ENCODE results near the gene MTMR4.

The MTMR4 gene

DNA sequence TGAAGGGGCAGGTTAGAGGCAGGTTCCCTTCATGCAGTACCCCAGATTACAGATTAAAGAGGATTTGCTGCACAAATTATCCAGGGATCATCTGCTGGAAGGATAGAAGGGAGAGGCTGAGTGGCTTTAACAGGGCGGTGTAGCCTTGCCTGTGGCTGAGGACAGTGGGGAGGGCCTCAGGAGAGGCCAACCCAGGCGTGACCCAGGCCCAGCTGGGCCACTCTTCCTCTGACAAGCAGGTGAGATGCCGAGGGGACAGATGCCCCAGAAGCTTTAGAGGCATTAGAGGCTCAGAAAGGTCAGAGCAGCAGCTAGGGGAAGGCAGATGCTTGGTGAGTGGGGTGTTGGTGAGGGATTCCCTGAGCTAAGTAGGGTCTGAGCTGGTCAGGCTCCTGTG, 18.1 kb upstream of the MTMR4 start:
- Mint-ChIP-seq H3K4me3 (no peak overlapping the region), H3K27ac (no peak overlapping the region), H3K27me3 (peaks cover 85% of the 10 kb centered on the region), H3K36me3 (no peaks in the 10 kb centered on the region), H3K4me1 (peaks cover 5% of the 10 kb centered on the region), H3K9me3 (no peaks in the 10 kb centered on the region)
- CTCF ChIA-PET, result no interaction called here
- DNase-seq, result no peak

DNA sequence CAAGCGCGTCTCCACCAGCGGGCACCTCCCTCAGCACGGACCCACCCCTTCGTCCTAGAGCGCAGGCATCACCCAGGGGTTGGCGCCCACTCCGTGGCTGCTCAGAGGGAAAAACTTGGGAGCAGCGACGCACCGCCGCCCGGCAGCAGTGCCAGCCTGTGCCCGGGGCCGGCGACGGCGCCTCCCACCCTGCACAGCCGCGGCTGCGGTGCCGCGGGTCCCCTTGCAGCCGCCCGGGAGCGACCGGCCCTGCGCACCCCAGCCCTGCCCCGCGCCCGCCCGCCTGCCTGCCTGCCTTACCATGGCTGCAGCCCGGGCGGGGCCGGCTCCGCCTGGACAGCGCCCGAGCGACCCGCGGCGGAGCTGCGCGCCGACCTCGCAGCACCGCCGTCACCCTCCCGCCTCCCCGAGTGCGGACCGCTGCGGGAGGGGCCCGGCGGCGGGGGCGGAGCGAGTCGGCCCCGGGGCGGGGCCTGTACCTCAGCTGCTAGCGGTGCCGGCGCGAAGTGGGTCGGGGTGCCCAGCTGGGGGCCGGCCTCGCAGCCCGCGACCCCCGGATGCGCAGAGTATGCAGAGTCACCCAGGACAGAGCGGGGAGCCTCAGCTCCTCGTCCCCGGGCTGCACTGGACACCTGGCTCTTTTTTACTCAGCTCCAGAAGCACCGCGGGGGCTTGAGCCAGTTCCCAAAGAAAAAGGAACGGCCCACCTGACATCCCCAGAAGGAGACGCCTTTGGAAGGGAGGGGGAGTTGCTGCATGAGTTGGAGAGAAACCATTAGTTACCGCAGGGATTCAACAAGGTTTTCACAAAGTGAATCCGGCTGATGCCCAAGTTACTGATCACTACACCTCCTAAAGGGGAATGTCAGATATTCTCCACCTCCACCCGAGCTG, 17.5 kb upstream of the MTMR4 start:
- H3K9me3 Mint-ChIP-seq, result no peaks in the 10 kb centered on the region
- peak; percentile 79 for DNase-seq
- CTCF ChIA-PET, result no interaction called here
- no peaks in the 10 kb centered on the region for H3K36me3 Mint-ChIP-seq
- no peak overlapping the region for H3K27ac Mint-ChIP-seq
- peak overlapping the region; percentile 54 for H3K4me3 Mint-ChIP-seq
- peaks cover 11% of the 10 kb centered on the region for H3K4me1 Mint-ChIP-seq
- H3K27me3 Mint-ChIP-seq, result peaks cover 87% of the 10 kb centered on the region

DNA sequence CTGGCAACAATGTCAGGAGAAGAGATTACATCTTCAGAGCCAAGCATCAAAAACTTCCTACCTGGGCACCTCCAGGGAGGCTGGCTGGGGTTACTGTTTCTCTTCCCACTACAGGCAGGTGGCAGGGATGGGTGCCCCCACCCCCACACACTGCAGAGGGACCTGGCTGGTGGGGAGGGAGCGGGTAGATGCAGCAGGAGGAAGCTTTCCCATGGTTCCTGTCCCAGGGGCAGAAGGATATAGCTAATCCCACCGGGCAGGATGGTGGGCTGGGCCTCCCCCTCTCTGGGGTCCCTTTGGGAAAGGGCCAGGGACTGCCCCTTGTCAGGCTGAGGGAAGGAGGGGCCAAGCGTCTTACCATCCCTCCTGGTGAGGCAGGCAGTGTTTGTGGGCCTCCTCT, 16.7 kb upstream of the MTMR4 start:
- no peak for DNase-seq
- Mint-ChIP-seq H3K4me1 (peaks cover 17% of the 10 kb centered on the region), H3K36me3 (no peaks in the 10 kb centered on the region), H3K9me3 (no peaks in the 10 kb centered on the region), H3K4me3 (peak overlapping the region; percentile 32), H3K27ac (no peak overlapping the region), H3K27me3 (peaks cover 82% of the 10 kb centered on the region)
- CTCF ChIA-PET, result no interaction called here

DNA sequence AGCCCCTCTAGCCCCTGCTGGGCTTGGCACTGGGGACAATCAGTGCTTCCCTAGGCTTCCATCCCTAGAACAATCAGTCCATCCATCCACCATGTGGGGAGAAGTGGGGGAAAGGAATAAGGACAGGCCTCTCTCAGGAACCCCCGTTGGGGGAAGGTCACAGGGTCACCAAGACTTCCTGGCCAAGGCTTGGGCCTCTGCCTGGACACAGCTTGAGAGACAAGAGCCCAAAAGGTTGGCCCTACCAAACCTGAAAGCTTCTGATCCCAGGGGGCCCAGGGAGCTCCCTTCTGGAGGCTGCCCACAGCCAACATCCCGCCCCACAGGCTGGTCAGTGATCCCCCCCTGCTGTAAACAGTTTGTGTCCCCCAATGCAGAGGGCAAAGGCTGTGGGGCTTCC, 16.2 kb upstream of the MTMR4 start:
- Mint-ChIP-seq H3K27me3 (peaks cover 78% of the 10 kb centered on the region), H3K36me3 (no peaks in the 10 kb centered on the region), H3K9me3 (no peaks in the 10 kb centered on the region), H3K4me3 (peak overlapping the region; percentile 32), H3K27ac (no peak overlapping the region), H3K4me1 (peaks cover 17% of the 10 kb centered on the region)
- CTCF ChIA-PET, result no interaction called here
- DNase-seq, result no peak

DNA sequence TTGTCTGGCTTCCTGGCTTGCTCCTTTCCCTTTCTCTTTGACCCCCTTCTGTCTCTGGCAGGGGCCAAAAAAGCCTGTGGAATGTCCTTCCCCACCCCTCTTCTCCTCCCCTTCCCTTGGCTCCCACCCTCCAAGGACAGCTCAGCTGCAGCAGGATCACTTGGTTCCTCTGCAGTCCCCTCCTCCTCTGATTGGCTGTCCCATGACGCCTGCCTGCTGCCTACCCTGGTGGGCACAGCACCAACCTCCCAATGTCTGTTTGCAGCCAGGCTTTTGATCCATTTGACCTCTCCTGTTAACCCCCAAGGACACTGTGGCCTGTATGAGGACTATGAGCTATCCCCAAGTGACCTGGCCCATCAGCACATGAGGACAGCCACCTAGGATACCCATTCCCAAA, 14.8 kb upstream of the MTMR4 start:
- Mint-ChIP-seq H3K27me3 (peaks cover 66% of the 10 kb centered on the region), H3K4me1 (peaks cover 17% of the 10 kb centered on the region), H3K27ac (no peak overlapping the region), H3K36me3 (no peaks in the 10 kb centered on the region), H3K4me3 (no peak overlapping the region), H3K9me3 (no peaks in the 10 kb centered on the region)
- CTCF ChIA-PET, result interaction anchor here (2.3 kb wide), 1 partner anchor 10 kb away, joined by 15 read pairs; no protein-coding TSS in a partner anchor
- no peak for DNase-seq

DNA sequence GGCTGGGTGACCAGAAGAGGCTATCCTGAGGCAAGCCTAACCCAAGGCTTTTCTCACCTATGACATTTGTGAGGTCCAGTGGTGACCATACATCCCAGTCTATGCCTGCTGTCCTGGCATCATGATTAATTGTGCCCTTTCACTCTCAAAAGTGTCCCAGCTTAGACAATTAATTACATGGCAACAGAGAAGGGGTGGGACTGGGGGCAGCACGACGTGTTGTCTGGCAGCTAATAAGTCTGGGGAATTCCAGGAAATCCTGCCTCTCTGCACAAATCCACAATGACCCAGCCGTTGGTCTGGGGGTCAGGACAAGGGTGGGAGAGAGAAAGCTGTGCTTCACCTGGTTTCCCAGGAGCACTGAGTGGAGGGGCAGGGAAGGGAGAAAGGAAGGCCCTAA, 14.0 kb upstream of the MTMR4 start:
- Mint-ChIP-seq H3K4me3 (no peak overlapping the region), H3K27me3 (peaks cover 58% of the 10 kb centered on the region), H3K4me1 (peaks cover 17% of the 10 kb centered on the region), H3K9me3 (no peaks in the 10 kb centered on the region), H3K27ac (no peak overlapping the region), H3K36me3 (no peaks in the 10 kb centered on the region)
- no peak for DNase-seq
- CTCF ChIA-PET, result interaction anchor here (1.3 to 2.3 kb wide), 3 partner anchors 9 to 228 kb away, joined by 3 to 15 read pairs (median 8); no protein-coding TSS in a partner anchor

DNA sequence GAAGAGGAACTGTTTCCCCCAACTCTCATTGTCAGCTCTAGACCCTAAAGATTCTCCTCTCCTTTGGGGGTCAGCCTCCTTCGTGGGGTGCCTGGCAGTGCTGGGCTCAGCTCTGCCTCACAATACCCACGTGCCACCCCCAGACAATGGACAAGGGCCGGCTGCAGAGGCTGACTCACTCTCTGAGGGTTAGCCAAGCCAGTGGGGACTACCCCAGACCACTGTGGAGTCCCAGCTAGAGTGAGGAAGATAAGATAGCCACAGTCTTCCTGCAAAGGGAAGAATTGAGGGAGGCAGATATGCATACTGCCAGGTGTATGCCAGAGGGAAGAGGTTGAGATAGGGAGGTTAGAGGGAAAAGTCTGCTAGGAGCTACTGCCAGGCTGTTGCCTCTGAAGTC, 13.5 kb upstream of the MTMR4 start:
- no peak overlapping the region for H3K27ac Mint-ChIP-seq
- CTCF ChIA-PET, result interaction anchor here (0.9 to 2.3 kb wide), 7 partner anchors 8 to 476 kb away, joined by 3 to 15 read pairs (median 5); no protein-coding TSS in a partner anchor
- peaks cover 53% of the 10 kb centered on the region for H3K27me3 Mint-ChIP-seq
- no peaks in the 10 kb centered on the region for H3K36me3 Mint-ChIP-seq
- no peaks in the 10 kb centered on the region for H3K9me3 Mint-ChIP-seq
- H3K4me3 Mint-ChIP-seq, result no peak overlapping the region
- H3K4me1 Mint-ChIP-seq, result peaks cover 17% of the 10 kb centered on the region
- DNase-seq, result no peak

DNA sequence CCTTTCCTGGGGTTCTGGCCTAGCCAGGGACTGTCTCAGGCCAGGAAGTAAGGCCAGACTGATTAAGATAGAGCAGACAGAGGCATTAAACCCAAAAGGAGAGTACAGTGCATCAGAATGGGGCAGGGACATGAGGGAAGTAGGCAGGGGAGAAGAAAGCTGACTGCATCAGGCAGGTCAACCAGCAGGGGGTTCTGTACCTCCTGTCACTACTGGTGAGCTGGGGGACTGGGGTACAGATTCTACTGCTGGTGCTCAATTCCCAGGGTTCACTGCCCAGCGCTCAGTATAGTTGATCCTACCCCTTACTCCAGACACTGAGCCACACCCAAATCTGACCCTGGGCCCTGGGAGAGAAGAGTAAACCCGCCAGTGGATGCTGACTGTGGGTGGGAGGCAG, 12.9 kb upstream of the MTMR4 start:
- DNase-seq, result peak; percentile 35
- Mint-ChIP-seq H3K9me3 (no peaks in the 10 kb centered on the region), H3K4me1 (peaks cover 15% of the 10 kb centered on the region), H3K4me3 (no peak overlapping the region), H3K27ac (peak overlapping the region; percentile 72), H3K36me3 (no peaks in the 10 kb centered on the region), H3K27me3 (peaks cover 46% of the 10 kb centered on the region)
- CTCF ChIA-PET, result interaction anchor here (0.9 to 2.0 kb wide), 6 partner anchors 9 to 477 kb away, joined by 3 to 9 read pairs (median 4); no protein-coding TSS in a partner anchor

DNA sequence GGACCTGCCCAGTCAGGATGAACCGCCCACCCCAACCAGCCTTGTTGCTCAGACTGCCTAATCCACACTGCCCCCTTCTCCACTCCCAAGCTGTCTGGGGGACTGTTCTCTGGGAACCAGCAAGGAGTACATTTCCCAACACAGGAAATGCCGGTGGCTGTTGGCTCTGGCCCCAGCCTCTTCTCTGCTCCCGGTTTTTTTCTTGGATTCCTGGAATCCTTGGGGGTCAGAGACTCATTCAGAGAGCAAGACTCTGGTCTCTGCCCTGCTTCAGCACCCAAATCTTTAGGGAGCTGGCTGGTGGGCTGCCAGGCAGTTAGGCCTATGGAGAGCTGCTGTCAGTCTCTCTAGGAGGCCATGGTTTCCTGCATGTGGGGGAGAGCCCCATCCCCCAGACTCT, 10.8 kb upstream of the MTMR4 start:
- CTCF ChIA-PET, result no interaction called here
- Mint-ChIP-seq H3K27me3 (peaks cover 34% of the 10 kb centered on the region), H3K9me3 (no peaks in the 10 kb centered on the region), H3K36me3 (no peaks in the 10 kb centered on the region), H3K4me1 (peaks cover 17% of the 10 kb centered on the region), H3K27ac (no peak overlapping the region), H3K4me3 (no peak overlapping the region)
- no peak for DNase-seq

DNA sequence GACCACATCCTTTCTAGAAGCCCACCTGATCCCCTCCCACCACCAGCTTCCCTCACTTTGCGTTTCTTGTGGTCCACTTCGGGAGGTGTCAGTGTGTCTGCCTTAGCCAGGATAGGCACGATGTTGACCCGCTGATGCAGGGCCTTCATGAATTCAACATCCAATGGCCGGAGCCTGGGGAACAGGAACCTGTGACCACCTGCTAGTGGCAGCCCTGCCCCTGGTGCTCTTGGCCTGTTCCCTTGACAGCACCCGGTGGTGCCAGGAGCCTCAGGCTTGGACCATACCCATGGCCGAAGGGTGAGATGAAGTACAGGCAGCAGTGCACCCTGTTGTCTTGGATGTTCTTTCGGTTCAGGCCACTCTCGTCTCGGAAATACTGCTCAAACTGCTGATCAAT, 7.2 kb upstream of the MTMR4 start:
- DNase-seq, result no peak
- H3K27ac Mint-ChIP-seq, result no peak overlapping the region
- peaks cover 4% of the 10 kb centered on the region for H3K36me3 Mint-ChIP-seq
- H3K9me3 Mint-ChIP-seq, result no peaks in the 10 kb centered on the region
- CTCF ChIA-PET, result interaction anchor here (4.0 kb wide), 1 partner anchor 8 kb away, joined by 15 read pairs; no protein-coding TSS in a partner anchor
- H3K4me1 Mint-ChIP-seq, result peaks cover 24% of the 10 kb centered on the region
- peaks cover 10% of the 10 kb centered on the region for H3K27me3 Mint-ChIP-seq
- H3K4me3 Mint-ChIP-seq, result no peak overlapping the region

DNA sequence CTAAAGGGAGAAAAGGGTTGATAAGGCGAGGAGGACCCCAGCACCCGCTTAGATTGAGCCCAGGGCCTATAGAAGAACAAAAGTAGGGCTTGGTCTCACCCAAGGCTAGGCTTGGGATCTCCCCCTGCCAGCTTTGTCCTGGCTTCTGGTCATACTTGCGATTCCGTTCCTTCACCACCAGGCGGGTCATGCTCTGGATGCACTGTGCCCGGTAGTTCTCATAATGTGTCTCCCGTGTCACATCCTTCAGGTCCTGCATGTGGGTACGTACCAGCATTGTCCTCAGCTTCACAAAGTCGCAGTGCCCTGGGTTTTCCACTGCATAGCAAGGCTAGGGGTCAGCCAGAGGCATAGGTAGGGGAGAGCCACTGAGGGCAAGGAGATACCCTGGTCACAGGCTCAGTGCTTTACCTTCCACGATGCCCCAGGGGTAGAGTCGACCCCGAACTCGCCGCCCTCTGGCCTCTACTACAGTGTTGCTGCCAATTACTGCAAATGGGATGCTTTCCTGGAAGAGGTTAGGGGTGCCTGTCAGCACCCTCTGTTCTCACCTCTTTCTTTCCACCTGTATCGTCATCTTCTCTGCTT, 6.5 kb upstream of the MTMR4 start:
- Mint-ChIP-seq H3K4me1 (peaks cover 29% of the 10 kb centered on the region), H3K27ac (no peak overlapping the region), H3K9me3 (no peaks in the 10 kb centered on the region), H3K36me3 (peaks cover 6% of the 10 kb centered on the region), H3K4me3 (no peak overlapping the region), H3K27me3 (peaks cover 10% of the 10 kb centered on the region)
- CTCF ChIA-PET, result interaction anchor here (3.2 to 4.0 kb wide), 3 partner anchors 8 to 483 kb away, joined by 11 to 29 read pairs (median 15); no protein-coding TSS in a partner anchor
- DNase-seq, result peak; percentile 34

DNA sequence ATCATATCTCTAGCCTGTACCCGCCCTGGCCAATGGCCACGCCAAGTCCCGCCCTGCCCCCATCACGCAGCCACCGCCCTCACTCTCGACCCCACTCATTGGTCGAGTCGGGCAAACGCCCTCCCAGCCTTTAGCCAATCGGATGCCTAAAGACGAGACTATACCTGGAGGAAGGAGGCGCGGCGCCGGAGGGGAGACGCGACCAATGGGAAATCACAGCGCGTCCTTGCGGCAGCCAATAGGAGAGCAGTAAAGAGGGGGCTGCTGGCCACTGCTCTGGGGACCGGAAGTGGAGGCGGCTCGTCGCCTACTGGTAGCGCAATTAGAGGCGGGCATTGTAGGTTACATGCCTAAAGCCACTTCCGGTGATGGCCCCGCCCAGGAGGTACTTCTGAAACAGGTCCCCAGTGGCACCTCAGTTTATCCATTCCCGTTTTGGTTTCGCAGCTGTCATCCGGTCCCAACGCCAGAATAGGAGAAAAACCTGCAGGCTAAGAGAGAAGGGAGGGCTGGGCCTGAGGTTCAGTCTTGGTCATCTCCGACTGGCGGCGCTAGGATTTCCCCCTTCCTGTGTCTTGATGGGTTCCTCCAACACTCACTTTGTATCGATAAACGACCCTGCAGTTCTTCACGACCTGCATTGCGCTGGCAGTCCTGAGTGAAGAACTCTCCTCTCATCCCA, 3.6 kb upstream of the MTMR4 start:
- H3K27ac Mint-ChIP-seq, result peak overlapping the region; percentile 95
- CTCF ChIA-PET, result interaction anchor here (0.9 to 4.0 kb wide), 9 partner anchors 9 to 485 kb away, joined by 3 to 29 read pairs (median 8); partner anchors contain the start of gene RAD51C
- H3K36me3 Mint-ChIP-seq, result peaks cover 9% of the 10 kb centered on the region
- peaks cover 52% of the 10 kb centered on the region for H3K4me1 Mint-ChIP-seq
- peaks cover 10% of the 10 kb centered on the region for H3K27me3 Mint-ChIP-seq
- peak overlapping the region; percentile 86 for H3K4me3 Mint-ChIP-seq
- H3K9me3 Mint-ChIP-seq, result no peaks in the 10 kb centered on the region
- peak; percentile 100 for DNase-seq

DNA sequence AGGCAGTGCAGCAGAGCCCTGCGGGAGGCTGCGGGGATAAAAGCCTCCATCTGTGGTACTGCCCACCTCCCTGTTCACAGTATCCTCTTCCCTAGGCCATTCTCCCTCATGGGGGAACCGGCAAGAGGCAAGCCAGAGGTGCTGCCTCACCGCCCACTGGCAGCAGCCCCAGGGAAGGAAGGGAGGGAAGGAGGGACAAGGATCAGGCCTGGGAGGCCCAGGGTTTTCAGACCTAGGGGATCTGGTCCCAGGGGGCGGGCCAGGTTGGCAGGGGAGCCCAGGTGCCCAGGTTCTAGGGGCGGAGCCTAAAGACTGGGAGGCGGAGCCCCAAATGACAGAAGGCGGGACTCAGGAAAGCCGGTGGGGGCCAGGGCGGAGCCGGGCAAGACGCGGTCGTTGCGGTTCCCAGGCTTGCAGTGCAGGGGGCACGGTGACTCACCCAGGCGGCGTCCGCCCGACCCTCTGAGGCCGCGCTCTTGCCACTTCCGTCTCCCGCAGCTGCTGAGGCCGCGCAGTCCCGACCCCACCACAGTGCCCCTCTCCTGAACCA, 3.0 kb upstream of the MTMR4 start:
- Mint-ChIP-seq H3K9me3 (no peaks in the 10 kb centered on the region), H3K27ac (peak overlapping the region; percentile 95), H3K27me3 (peaks cover 10% of the 10 kb centered on the region), H3K36me3 (peaks cover 15% of the 10 kb centered on the region), H3K4me3 (peak overlapping the region; percentile 86), H3K4me1 (peaks cover 57% of the 10 kb centered on the region)
- CTCF ChIA-PET, result interaction anchor here (1.7 to 4.0 kb wide), 5 partner anchors 10 to 175 kb away, joined by 4 to 15 read pairs (median 9); partner anchors contain the start of gene RAD51C
- no peak for DNase-seq

All from activated naive CD4-positive, alpha-beta T cell treated with anti-CD3 and anti-CD28 coated beads, Interleukin-2, amount 10 ng/mL, durations not matched to agents 7 days and 5 days (primary cell).